H9 (cell line): ENCODE measurements around the gene TMEM120A. TPM values are rescaled to one million over a fixed set of nuclear protein-coding genes. Genes with fewer than 3 reads are reported as not detected.

Experiments used
- DNase-seq: peaks from one replicate; pipeline ENCODE4 v3.0.0-alpha.2; 2017
- H2AFZ ChIP-seq: one replicate; pipeline ENCODE4 v1.6.1; 2013; ENCODE audit warnings: mild to moderate bottlenecking, low read length, control low read depth, moderate library complexity
- H2AK5ac ChIP-seq: 2 replicates; pipeline ENCODE4 v1.6.1; 2013; ENCODE audit warnings: low read length, control low read depth, mixed read lengths; ENCODE audit not compliant: insufficient read length
- H2BK120ac ChIP-seq: one replicate; pipeline ENCODE4 v1.6.1; 2013; ENCODE audit warnings: low read depth, mild to moderate bottlenecking, low read length, control low read depth, inconsistent platforms; ENCODE audit not compliant: poor library complexity, severe bottlenecking
- H2BK12ac ChIP-seq: 2 replicates; pipeline ENCODE4 v1.6.1; 2013; ENCODE audit warnings: low read length, control low read depth, mixed read lengths, low read depth; ENCODE audit not compliant: insufficient read length
- H2BK15ac ChIP-seq: 2 replicates; pipeline ENCODE4 v1.6.1; 2013; ENCODE audit warnings: low read depth, low read length, control low read depth
- H2BK20ac ChIP-seq: one replicate; pipeline ENCODE4 v1.6.1; 2013; ENCODE audit warnings: low read depth, mild to moderate bottlenecking, low read length, control low read depth, inconsistent platforms; ENCODE audit not compliant: poor library complexity, severe bottlenecking
- H2BK5ac ChIP-seq: 2 replicates; pipeline ENCODE4 v1.6.1; 2013; ENCODE audit warnings: low read length, control low read depth, mixed read lengths; ENCODE audit not compliant: insufficient read length
- H3K14ac ChIP-seq: 2 replicates; pipeline ENCODE4 v1.6.1; 2013; ENCODE audit warnings: low read length, control low read depth; ENCODE audit not compliant: insufficient read depth
- H3K18ac ChIP-seq: 2 replicates; pipeline ENCODE4 v1.6.1; 2013; ENCODE audit warnings: low read depth, mild to moderate bottlenecking, mixed read lengths, low read length, control low read depth; ENCODE audit not compliant: insufficient read length
- H3K23ac ChIP-seq: 2 replicates; pipeline ENCODE4 v1.6.1; 2013; ENCODE audit warnings: low read length, control low read depth, mixed read lengths, low read depth; ENCODE audit not compliant: insufficient read length
- H3K23me2 ChIP-seq: 2 replicates; pipeline ENCODE4 v1.6.1; 2013; ENCODE audit warnings: low read depth, mild to moderate bottlenecking, mixed read lengths, low read length, control low read depth; ENCODE audit not compliant: insufficient read length, poor library complexity, severe bottlenecking
- H3K27ac ChIP-seq: 2 replicates; pipeline ENCODE4 v1.5.1; 2013; ENCODE audit warnings: low read length, control low read depth, mixed read lengths, low read depth; ENCODE audit not compliant: insufficient read length
- H3K27me3 ChIP-seq: 2 replicates; pipeline ENCODE4 v1.6.1; 2013; ENCODE audit warnings: low read length, control low read depth, inconsistent platforms; ENCODE audit not compliant: insufficient read depth
- H3K4ac ChIP-seq: 2 replicates; pipeline ENCODE4 v1.6.1; 2013; ENCODE audit warnings: low read depth, mild to moderate bottlenecking, control low read depth, inconsistent platforms, low read length, moderate library complexity
- H3K4me1 ChIP-seq: 2 replicates; pipeline ENCODE4 v1.6.1; 2013; ENCODE audit warnings: low read length, control low read depth, inconsistent platforms; ENCODE audit not compliant: insufficient read depth
- H3K4me2 ChIP-seq: 2 replicates; pipeline ENCODE4 v1.6.1; 2013; ENCODE audit warnings: low read length, control low read depth, mixed read lengths; ENCODE audit not compliant: insufficient read length, insufficient read depth
- H3K56ac ChIP-seq: 2 replicates; pipeline ENCODE4 v1.6.1; 2013; ENCODE audit warnings: low read depth, mild to moderate bottlenecking, mixed read lengths, low read length, control low read depth; ENCODE audit not compliant: insufficient read length
- H3K79me1 ChIP-seq: 2 replicates; pipeline ENCODE4 v1.6.1; 2013; ENCODE audit warnings: low read depth, mild to moderate bottlenecking, moderate library complexity, low read length, control low read depth, inconsistent platforms; ENCODE audit not compliant: insufficient read depth, poor library complexity, severe bottlenecking
- H3K79me2 ChIP-seq: 2 replicates; pipeline ENCODE4 v1.6.1; 2013; ENCODE audit warnings: low read length, control low read depth, inconsistent platforms; ENCODE audit not compliant: insufficient read depth
- H3K9ac ChIP-seq: 2 replicates; pipeline ENCODE4 v1.6.1; 2013; ENCODE audit warnings: low read length, control low read depth, mixed read lengths; ENCODE audit not compliant: insufficient read length; ENCODE audit errors: extremely low read depth
- H3K9me3 ChIP-seq: one replicate; pipeline ENCODE4 v1.6.1; 2013; ENCODE audit warnings: low read depth, low read length, inconsistent platforms; ENCODE audit not compliant: control insufficient read depth
- H3T11ph ChIP-seq: one replicate; pipeline ENCODE4 v1.6.1; 2013; ENCODE audit warnings: mild to moderate bottlenecking, low read length, control low read depth, inconsistent platforms
- H4K20me1 ChIP-seq: one replicate; pipeline ENCODE4 v1.6.1; 2013; ENCODE audit not compliant: control insufficient read depth, insufficient read length, insufficient read depth
- H4K5ac ChIP-seq: 2 replicates; pipeline ENCODE4 v1.6.1; 2013; ENCODE audit warnings: low read depth, mild to moderate bottlenecking, mixed read lengths, low read length, control low read depth; ENCODE audit not compliant: insufficient read length
- H4K8ac ChIP-seq: replicated peaks from 2 replicates; pipeline ENCODE4 v1.6.1; 2013; ENCODE audit warnings: low read length, control low read depth, mixed read lengths, low read depth; ENCODE audit not compliant: insufficient read length
- H4K91ac ChIP-seq: 2 replicates; pipeline ENCODE4 v1.6.1; 2013; ENCODE audit warnings: low read depth, mild to moderate bottlenecking, moderate library complexity, mixed read lengths, low read length, control low read depth; ENCODE audit not compliant: insufficient read length
- H3K27ac Mint-ChIP-seq, 3 experiments: 2 replicates in 2 of 3; 3 replicates in 1 of 3; pipeline ENCODE4 v1.8.0; 2020 to 2021; ENCODE audit warnings: mixed read lengths in 3 of 3, mild to moderate bottlenecking in 1 of 3, moderate library complexity in 1 of 3
- H3K27me3 Mint-ChIP-seq: 2 replicates; pipeline ENCODE4 v1.8.0; 2021; ENCODE audit warnings: low read depth, mild to moderate bottlenecking, moderate library complexity, mixed read lengths
- H3K36me3 Mint-ChIP-seq, 3 experiments: 2 replicates in 2 of 3; 3 replicates in 1 of 3; pipeline ENCODE4 v1.8.0; 2020 to 2021; ENCODE audit warnings: low read depth in 3 of 3, mixed read lengths in 3 of 3; ENCODE audit not compliant: insufficient read depth in 1 of 3
- H3K4me1 Mint-ChIP-seq, 2 experiments: 2 replicates each; pipeline ENCODE4 v1.8.0; 2020; ENCODE audit warnings: mixed read lengths in 2 of 2
- H3K4me3 Mint-ChIP-seq, 2 experiments: 2 replicates in 1 of 2; 3 replicates in 1 of 2; pipeline ENCODE4 v1.8.0; 2020 to 2021; ENCODE audit warnings: mild to moderate bottlenecking in 2 of 2, mixed read lengths in 2 of 2, moderate library complexity in 1 of 2
- H3K9me3 Mint-ChIP-seq, 2 experiments: 2 replicates in 1 of 2; 3 replicates in 1 of 2; pipeline ENCODE4 v1.8.0; 2020; ENCODE audit warnings: mild to moderate bottlenecking in 2 of 2, mixed read lengths in 2 of 2, moderate library complexity in 1 of 2
- WGBS: extraction: QIAGEN DNeasy Blood & Tissue Kit; methylation state at CpG from one replicate; pipeline ENCODE4 v1.1.7; 2013; ENCODE audit warnings: missing lambda C conversion rate, low lambda C conversion rate, mixed read lengths; ENCODE audit not compliant: insufficient read length; ENCODE audit errors: extremely low coverage; 5-methylcytosine and 5-hydroxymethylcytosine counted together
- total RNA-seq: library from RNA; stranded (reverse); gene quantifications from 2 replicates; pipeline ENCODE4 v1.2.1, GENCODE V29; 2021
- TF ChIP-seq, protein P1 (sequence below): fragments of 200-600 bp; sonication (generic); conservative IDR thresholded peaks from 3 replicates; pipeline ENCODE4 v1.8.0; 2021; ENCODE audit warnings: antibody characterized with exemption, mild to moderate bottlenecking

Gene TMEM120A
- total RNA-seq, 1 experiment from 2014 or later: 30.0 TPM

- Mint-ChIP-seq H3K4me1 (0 out of 4 replicates have a peak, but pooled peaks cover 0 to 2% of the 10 kb centered on the region in 2 experiments), H3K27ac (peak overlapping the region in 1 of 3 experiments; percentile 29; a peak in 1 of 7 replicates), H3K4me3 (no peak overlapping the region), H3K27me3 (no peaks in the 10 kb centered on the region), H3K9me3 (no peaks in the 10 kb centered on the region), H3K36me3 (peaks cover 6 to 17% (median 8%) of the 10 kb centered on the region in 3 experiments; a peak in 6 of 7 replicates)
- Histone ChIP-seq H2BK120ac (no peak overlapping the region), H3K9ac (no peak overlapping the region), H4K91ac (no peak overlapping the region), H3K23me2 (no peaks in the 10 kb centered on the region), H3K18ac (no peak overlapping the region), H3K27me3 (no peaks in the 10 kb centered on the region), H2BK12ac (no peak overlapping the region), H2BK5ac (no peak overlapping the region), H2AFZ (no peak overlapping the region), H2BK20ac (no peak overlapping the region), H3K27ac (no peak overlapping the region), H3K23ac (no peak overlapping the region), H3K4me2 (no peak overlapping the region), H3K4me1 (no peaks in the 10 kb centered on the region), H3K14ac (no peak overlapping the region), H3K56ac (no peak overlapping the region), H3K79me1 (no peaks in the 10 kb centered on the region), H2AK5ac (no peak overlapping the region), H4K8ac (no peak overlapping the region), H3K79me2 (no peaks in the 10 kb centered on the region), H2BK15ac (no peak overlapping the region), H3K4ac (no peak overlapping the region), H3T11ph (no peak overlapping the region), H3K9me3 (no peaks in the 10 kb centered on the region), H4K5ac (no peak overlapping the region), H4K20me1 (no peaks in the 10 kb centered on the region)
- no peak for DNase-seq
- no CpG with 5 or more reads among the region's 8 CpGs for WGBS
- TF ChIP-seq, protein P1, sequence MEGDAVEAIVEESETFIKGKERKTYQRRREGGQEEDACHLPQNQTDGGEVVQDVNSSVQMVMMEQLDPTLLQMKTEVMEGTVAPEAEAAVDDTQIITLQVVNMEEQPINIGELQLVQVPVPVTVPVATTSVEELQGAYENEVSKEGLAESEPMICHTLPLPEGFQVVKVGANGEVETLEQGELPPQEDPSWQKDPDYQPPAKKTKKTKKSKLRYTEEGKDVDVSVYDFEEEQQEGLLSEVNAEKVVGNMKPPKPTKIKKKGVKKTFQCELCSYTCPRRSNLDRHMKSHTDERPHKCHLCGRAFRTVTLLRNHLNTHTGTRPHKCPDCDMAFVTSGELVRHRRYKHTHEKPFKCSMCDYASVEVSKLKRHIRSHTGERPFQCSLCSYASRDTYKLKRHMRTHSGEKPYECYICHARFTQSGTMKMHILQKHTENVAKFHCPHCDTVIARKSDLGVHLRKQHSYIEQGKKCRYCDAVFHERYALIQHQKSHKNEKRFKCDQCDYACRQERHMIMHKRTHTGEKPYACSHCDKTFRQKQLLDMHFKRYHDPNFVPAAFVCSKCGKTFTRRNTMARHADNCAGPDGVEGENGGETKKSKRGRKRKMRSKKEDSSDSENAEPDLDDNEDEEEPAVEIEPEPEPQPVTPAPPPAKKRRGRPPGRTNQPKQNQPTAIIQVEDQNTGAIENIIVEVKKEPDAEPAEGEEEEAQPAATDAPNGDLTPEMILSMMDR: no peak
These were observed 17.1 kb upstream of the TMEM120A start for GRCh38 chr7:76011442-76011861.
